Spleen (tissue), 7 donors: Measurements from ENCODE around the gene GTSF1L.

Experiments
- POLR2A ChIP-seq, 3 donors: fragments of 450-650 bp; IDR thresholded peaks; one replicate each; pipeline ENCODE4 v1.5.1; 2017; ENCODE audit warnings: antibody characterized with exemption in 3 of 3, mild to moderate bottlenecking in 1 of 3
- POLR2AphosphoS5 ChIP-seq, 3 donors: sonication (generic); formaldehyde crosslinking; IDR thresholded peaks; one replicate each; pipeline ENCODE4 v1.5.1; 2017; ENCODE audit warnings: antibody characterized with exemption in 3 of 3
- TF ChIP-seq, protein P1 (sequence below), 11 experiments: fragments of 200-600 bp in 7 of 11; fragments of 450-650 bp in 4 of 11; sonication (generic) in 4 of 11; IDR thresholded peaks in 8 of 11; conservative IDR thresholded peaks in 3 of 11; 1 replicate in 7 of 11; 2 replicates in 4 of 11; pipeline versions ENCODE4 v1.4.0 to v1.8.0; 2016 to 2021; ENCODE audit warnings: antibody characterized with exemption in 11 of 11, inconsistent platforms in 4 of 11, mild to moderate bottlenecking in 1 of 11
- donor health status: DM: no; HTN: no; CAD: no; lungs with moderate emphysema.
- donor health status: DM: no; HTN: no; CAD: no.
- donor health status: DM: no; HTN: no; CAD: no.

DNA sequence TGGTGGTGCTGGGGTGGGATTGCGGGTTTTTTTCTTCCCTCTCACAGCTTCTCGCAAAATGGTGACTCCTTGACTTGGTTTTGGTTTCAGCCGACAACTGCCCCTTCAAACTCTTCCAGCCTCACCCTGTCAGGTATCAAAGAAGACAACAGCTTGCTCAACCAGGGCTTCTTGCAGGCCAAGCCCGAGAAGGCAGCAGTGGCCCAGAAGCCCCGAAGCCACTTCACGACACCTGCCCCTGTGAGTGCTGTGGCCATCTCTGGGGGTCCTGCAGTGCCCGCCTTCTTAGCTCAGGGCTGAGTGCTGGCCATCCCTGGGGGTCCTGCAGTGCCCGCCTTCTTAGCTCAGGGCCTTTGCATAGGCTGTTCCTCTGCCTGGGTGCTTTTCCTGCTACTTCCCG, 11.8 kb downstream of the GTSF1L start:
- TF ChIP-seq, protein P1, sequence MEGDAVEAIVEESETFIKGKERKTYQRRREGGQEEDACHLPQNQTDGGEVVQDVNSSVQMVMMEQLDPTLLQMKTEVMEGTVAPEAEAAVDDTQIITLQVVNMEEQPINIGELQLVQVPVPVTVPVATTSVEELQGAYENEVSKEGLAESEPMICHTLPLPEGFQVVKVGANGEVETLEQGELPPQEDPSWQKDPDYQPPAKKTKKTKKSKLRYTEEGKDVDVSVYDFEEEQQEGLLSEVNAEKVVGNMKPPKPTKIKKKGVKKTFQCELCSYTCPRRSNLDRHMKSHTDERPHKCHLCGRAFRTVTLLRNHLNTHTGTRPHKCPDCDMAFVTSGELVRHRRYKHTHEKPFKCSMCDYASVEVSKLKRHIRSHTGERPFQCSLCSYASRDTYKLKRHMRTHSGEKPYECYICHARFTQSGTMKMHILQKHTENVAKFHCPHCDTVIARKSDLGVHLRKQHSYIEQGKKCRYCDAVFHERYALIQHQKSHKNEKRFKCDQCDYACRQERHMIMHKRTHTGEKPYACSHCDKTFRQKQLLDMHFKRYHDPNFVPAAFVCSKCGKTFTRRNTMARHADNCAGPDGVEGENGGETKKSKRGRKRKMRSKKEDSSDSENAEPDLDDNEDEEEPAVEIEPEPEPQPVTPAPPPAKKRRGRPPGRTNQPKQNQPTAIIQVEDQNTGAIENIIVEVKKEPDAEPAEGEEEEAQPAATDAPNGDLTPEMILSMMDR (IDR thresholded peaks at IDR 0.05 in 8 of 11, conservative IDR thresholded peaks at IDR 0.05 in 3 of 11), result no peak
- TF ChIP-seq POLR2AphosphoS5 (IDR thresholded peaks at IDR 0.05) (no peak), POLR2A (IDR thresholded peaks at IDR 0.05) (no peak)
